ENCODE results near the gene NPAS3. TPM values are rescaled to one million over a fixed set of nuclear protein-coding genes. Genes with fewer than 3 reads are reported as not detected.

The NPAS3 gene
- total RNA-seq, 2 experiments from 2014 or later: not detected

DNA sequence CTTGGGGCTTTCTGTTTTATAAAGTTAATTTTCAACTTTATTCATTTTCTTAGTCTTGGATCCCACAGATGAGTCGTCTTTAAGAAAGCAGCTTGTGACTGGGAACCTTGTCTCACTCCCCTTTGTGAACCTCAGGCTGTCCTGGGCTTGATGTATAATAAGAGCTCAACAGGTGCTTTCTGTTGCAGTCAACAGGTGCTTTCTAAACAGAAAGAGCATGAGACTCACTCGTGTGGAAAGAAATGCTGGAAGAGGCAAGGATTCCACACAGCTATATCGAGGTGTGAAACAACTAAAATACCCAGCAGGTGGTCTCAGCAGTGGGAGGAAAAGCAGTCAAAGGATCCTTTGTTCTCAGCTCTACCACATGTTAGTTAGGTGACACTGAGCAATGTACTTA is 613.3 kb downstream of the NPAS3 start:
- Histone ChIP-seq H4K20me1 (ENCODE audit: insufficient read depth, low read length) (no peaks in the 10 kb centered on the region), H3K9me2 (ENCODE audit: insufficient read depth, low read length) (no peaks in the 10 kb centered on the region), H3K9me3 (ENCODE audit: low read length) (no peaks in the 10 kb centered on the region), H3K27ac (ENCODE audit: low read depth, low read length, poor library complexity, severe bottlenecking) (no peak overlapping the region), H3K79me2 (ENCODE audit: insufficient read depth, low read depth, low read length) (no peaks in the 10 kb centered on the region), H3K4me2 (ENCODE audit: low read length) (no peak overlapping the region), H3K4me3 (ENCODE audit: low read depth, low read length, poor library complexity, severe bottlenecking) (no peak overlapping the region), H3K4me1 (ENCODE audit: insufficient read depth, low read length, poor library complexity, severe bottlenecking) (no peaks in the 10 kb centered on the region), H3K36me3 (ENCODE audit: insufficient read depth, low read length) (no peaks in the 10 kb centered on the region), H2AFZ (ENCODE audit: low read length) (no peak overlapping the region)
- intact Hi-C loops (cut with micrococcal nuclease; ENCODE audit: unreplicated experiment): no loop called here
- no TSS peak for BruUV-seq (replicated peaks)
- no peak for TF ChIP-seq EZH2phosphoT487 (IDR thresholded peaks at IDR 0.05; ENCODE audit: borderline replicate concordance, low read depth, low read length)
- TF ChIP-seq, protein P1, sequence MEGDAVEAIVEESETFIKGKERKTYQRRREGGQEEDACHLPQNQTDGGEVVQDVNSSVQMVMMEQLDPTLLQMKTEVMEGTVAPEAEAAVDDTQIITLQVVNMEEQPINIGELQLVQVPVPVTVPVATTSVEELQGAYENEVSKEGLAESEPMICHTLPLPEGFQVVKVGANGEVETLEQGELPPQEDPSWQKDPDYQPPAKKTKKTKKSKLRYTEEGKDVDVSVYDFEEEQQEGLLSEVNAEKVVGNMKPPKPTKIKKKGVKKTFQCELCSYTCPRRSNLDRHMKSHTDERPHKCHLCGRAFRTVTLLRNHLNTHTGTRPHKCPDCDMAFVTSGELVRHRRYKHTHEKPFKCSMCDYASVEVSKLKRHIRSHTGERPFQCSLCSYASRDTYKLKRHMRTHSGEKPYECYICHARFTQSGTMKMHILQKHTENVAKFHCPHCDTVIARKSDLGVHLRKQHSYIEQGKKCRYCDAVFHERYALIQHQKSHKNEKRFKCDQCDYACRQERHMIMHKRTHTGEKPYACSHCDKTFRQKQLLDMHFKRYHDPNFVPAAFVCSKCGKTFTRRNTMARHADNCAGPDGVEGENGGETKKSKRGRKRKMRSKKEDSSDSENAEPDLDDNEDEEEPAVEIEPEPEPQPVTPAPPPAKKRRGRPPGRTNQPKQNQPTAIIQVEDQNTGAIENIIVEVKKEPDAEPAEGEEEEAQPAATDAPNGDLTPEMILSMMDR (conservative IDR thresholded peaks at IDR 0.05; ENCODE audit: low read length): no peak
- POLR2A ChIA-PET: no interaction called here
- CTCF ChIA-PET (ENCODE audit: unreplicated experiment): no interaction called here
- no peak for DNase-seq (ENCODE audit: low spot score)

DNA sequence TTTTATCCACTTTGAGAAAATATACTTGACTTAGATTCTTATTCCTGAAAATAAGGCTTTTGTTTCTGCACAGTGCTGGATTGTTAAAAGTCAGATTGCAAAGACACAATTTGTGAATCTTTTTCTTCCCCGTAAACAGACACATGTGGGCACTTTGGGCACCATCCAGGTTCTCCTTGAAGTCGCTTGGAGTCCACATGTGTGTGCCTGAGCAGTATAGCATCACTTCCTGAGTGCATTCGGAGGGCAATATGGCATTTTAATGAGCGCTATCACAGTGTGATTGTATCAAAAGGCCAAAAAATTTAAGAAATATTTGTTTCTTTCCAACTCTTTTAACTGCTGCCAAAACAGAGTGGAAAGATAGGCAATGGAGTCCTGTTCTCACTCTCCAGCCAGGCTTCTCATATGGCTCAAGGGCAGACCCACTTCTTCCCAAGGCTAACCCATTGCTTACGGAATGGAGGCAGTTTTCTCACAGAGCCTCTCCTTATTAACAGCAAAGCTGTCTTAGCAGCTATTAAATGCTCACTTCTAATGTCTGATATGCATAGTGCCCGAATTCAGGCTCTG is 615.1 kb downstream of the NPAS3 start:
- H3K27ac ChIP-seq (ENCODE audit: low read depth, low read length, poor library complexity, severe bottlenecking): no peak overlapping the region
- intact Hi-C loops (cut with micrococcal nuclease; ENCODE audit: unreplicated experiment): no loop called here
- no peak for DNase-seq (ENCODE audit: low spot score)
- H3K4me2 ChIP-seq (ENCODE audit: low read length): no peak overlapping the region
- H2AFZ ChIP-seq (ENCODE audit: low read length): no peak overlapping the region
- H3K79me2 ChIP-seq (ENCODE audit: insufficient read depth, low read depth, low read length): no peaks in the 10 kb centered on the region
- H3K36me3 ChIP-seq (ENCODE audit: insufficient read depth, low read length): no peaks in the 10 kb centered on the region
- H3K9me3 ChIP-seq (ENCODE audit: low read length): no peaks in the 10 kb centered on the region
- no peaks in the 10 kb centered on the region for H3K9me2 ChIP-seq (ENCODE audit: insufficient read depth, low read length)
- no peaks in the 10 kb centered on the region for H3K4me1 ChIP-seq (ENCODE audit: insufficient read depth, low read length, poor library complexity, severe bottlenecking)
- H3K4me3 ChIP-seq (ENCODE audit: low read depth, low read length, poor library complexity, severe bottlenecking): no peak overlapping the region
- POLR2A ChIA-PET: no interaction called here
- TF ChIP-seq, protein P1 (conservative IDR thresholded peaks at IDR 0.05; ENCODE audit: low read length): no peak
- TF ChIP-seq EZH2phosphoT487 (IDR thresholded peaks at IDR 0.05; ENCODE audit: borderline replicate concordance, low read depth, low read length): no peak
- H4K20me1 ChIP-seq (ENCODE audit: insufficient read depth, low read length): no peaks in the 10 kb centered on the region
- no TSS peak for BruUV-seq (replicated peaks)
- CTCF ChIA-PET (ENCODE audit: unreplicated experiment): no interaction called here

DNA sequence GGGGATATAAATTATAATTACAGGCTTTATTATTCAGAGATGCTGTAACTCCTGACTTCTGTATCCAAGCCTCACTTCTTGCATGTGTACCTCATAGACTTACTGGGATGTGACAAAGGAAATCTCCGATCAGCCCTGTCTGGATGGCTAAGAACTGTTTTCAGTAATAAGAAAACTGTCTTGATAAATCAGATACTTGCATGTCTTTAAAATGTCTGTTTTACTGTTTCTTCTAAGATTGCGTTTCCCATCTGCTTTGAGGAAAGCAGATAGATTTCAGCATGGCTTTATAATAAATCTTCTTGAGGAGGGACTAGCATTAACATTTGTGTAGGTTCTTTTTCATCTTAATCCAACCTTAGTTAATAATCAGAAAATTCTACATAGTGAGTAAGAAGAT is 616.3 kb downstream of the NPAS3 start:
- POLR2A ChIA-PET: no interaction called here
- intact Hi-C loops (cut with micrococcal nuclease; ENCODE audit: unreplicated experiment): no loop called here
- H2AFZ ChIP-seq (ENCODE audit: low read length): no peak overlapping the region

More for the DNA sequence above, 616.3 kb downstream of the NPAS3 start:
- Histone ChIP-seq H3K9me2 (ENCODE audit: insufficient read depth, low read length) (no peaks in the 10 kb centered on the region), H3K27ac (ENCODE audit: low read depth, low read length, poor library complexity, severe bottlenecking) (no peak overlapping the region), H3K79me2 (ENCODE audit: insufficient read depth, low read depth, low read length) (no peaks in the 10 kb centered on the region), H3K9me3 (ENCODE audit: low read length) (no peaks in the 10 kb centered on the region), H4K20me1 (ENCODE audit: insufficient read depth, low read length) (no peaks in the 10 kb centered on the region), H3K4me2 (ENCODE audit: low read length) (no peak overlapping the region), H3K36me3 (ENCODE audit: insufficient read depth, low read length) (no peaks in the 10 kb centered on the region), H3K4me3 (ENCODE audit: low read depth, low read length, poor library complexity, severe bottlenecking) (no peak overlapping the region), H3K4me1 (ENCODE audit: insufficient read depth, low read length, poor library complexity, severe bottlenecking) (no peaks in the 10 kb centered on the region)
- CTCF ChIA-PET (ENCODE audit: unreplicated experiment): no interaction called here
- BruUV-seq (replicated peaks): no TSS peak
- no peak for DNase-seq (ENCODE audit: low spot score)
- no peak for TF ChIP-seq EZH2phosphoT487 (IDR thresholded peaks at IDR 0.05; ENCODE audit: borderline replicate concordance, low read depth, low read length)
- TF ChIP-seq, protein P1 (conservative IDR thresholded peaks at IDR 0.05; ENCODE audit: low read length): no peak
